Ishikawa (cell line): ENCODE results near the gene STRN4.

Experiments used
- CEBPB ChIP-seq: IDR thresholded peaks from 2 replicates; pipeline ENCODE4 v1.6.1; 2012
- CREB1 ChIP-seq: IDR thresholded peaks from 2 replicates; pipeline ENCODE4 v1.6.1; 2012; ENCODE audit warnings: low read depth
- EGR1 ChIP-seq: IDR thresholded peaks from 2 replicates; pipeline ENCODE4 v1.6.1; 2012
- EP300 ChIP-seq: IDR thresholded peaks from 2 replicates; pipeline ENCODE4 v1.6.1; 2012; ENCODE audit warnings: borderline replicate concordance
- FOXM1 ChIP-seq: IDR thresholded peaks from 2 replicates; pipeline ENCODE4 v1.6.1; 2012; ENCODE audit warnings: low read depth, borderline replicate concordance
- MAX ChIP-seq: IDR thresholded peaks from 2 replicates; pipeline ENCODE4 v1.6.1; 2012
- NFIC ChIP-seq: IDR thresholded peaks from 2 replicates; pipeline ENCODE4 v1.6.1; 2012
- RAD21 ChIP-seq: IDR thresholded peaks from 2 replicates; pipeline ENCODE4 v1.6.1; 2012; ENCODE audit warnings: low read depth
- REST ChIP-seq: IDR thresholded peaks from 2 replicates; pipeline ENCODE4 v1.6.1; 2012; ENCODE audit warnings: low read depth, mild to moderate bottlenecking
- TAF1 ChIP-seq: IDR thresholded peaks from 2 replicates; pipeline ENCODE4 v1.6.1; 2012; ENCODE audit warnings: low read depth, mild to moderate bottlenecking
- TCF12 ChIP-seq: IDR thresholded peaks from 2 replicates; pipeline ENCODE4 v1.6.1; 2012; ENCODE audit warnings: low read depth
- TEAD4 ChIP-seq: IDR thresholded peaks from 2 replicates; pipeline ENCODE4 v1.6.1; 2012
- USF1 ChIP-seq: IDR thresholded peaks from 2 replicates; pipeline ENCODE4 v1.6.1; 2012
- YY1 ChIP-seq: IDR thresholded peaks from 2 replicates; pipeline ENCODE4 v1.6.1; 2012; ENCODE audit warnings: low read depth
- ZBTB7A ChIP-seq: IDR thresholded peaks from 2 replicates; pipeline ENCODE4 v1.6.1; 2012; ENCODE audit warnings: low read depth

Gene STRN4

GRCh38 chr19:46718157-46718933, 27.9 kb downstream of the STRN4 start:
- TF ChIP-seq RAD21: no peak

- no peak for TF ChIP-seq RAD21
- TF ChIP-seq EP300: no peak
- TF ChIP-seq CEBPB: no peak
- no peak for TF ChIP-seq USF1
- TF ChIP-seq TEAD4: no peak
- no peak for TF ChIP-seq YY1
- no peak for TF ChIP-seq NFIC
- TF ChIP-seq TCF12: no peak
- no peak for TF ChIP-seq ZBTB7A
- no peak for TF ChIP-seq MAX
- TF ChIP-seq TAF1: no peak
- TF ChIP-seq EGR1: no peak
- TF ChIP-seq FOXM1: no peak
These were observed 28.5 kb downstream of the STRN4 start for GRCh38 chr19:46717716-46718143.

- TF ChIP-seq NFIC (no peak), MAX (peak; percentile 43), YY1 (no peak), USF1 (no peak), REST (no peak), TAF1 (no peak; the same call in 1 of the 2 replicates), CREB1 (peak; percentile 76), TEAD4 (no peak), TCF12 (no peak), RAD21 (no peak), EGR1 (no peak), ZBTB7A (peak; percentile 87), EP300 (0 out of 2 replicates have a peak, but pooled peaks have one; percentile 8), CEBPB (no peak)
These were observed 29.1 kb downstream of the STRN4 start, which contains the start of gene PRKD2 for GRCh38 chr19:46717034-46717715. Gene PRKD2, minus strand, starts transcription at chr19:46717114. Its CDS starts 744 bp downstream, at chr19:46716370.

GRCh38 chr19:46716672-46717033, 29.6 kb downstream of the STRN4 start:
- TF ChIP-seq MAX (no peak), RAD21 (no peak), ZBTB7A (no peak), CREB1 (no peak), EP300 (no peak), TCF12 (no peak), TAF1 (no peak), USF1 (no peak), EGR1 (no peak), REST (no peak), CEBPB (no peak), YY1 (no peak), TEAD4 (no peak), NFIC (no peak), FOXM1 (no peak)
